ENCODE results near the gene SH2D3A. TPM values are rescaled to one million over a fixed set of nuclear protein-coding genes. Genes with fewer than 3 reads are reported as not detected.
A peak's percentile ranks its signal among the peaks of the same experiment; 100 is the strongest.

Gene SH2D3A
- total RNA-seq, 2 experiments from 2014 or later: 39.2 to 41.3 TPM

DNA sequence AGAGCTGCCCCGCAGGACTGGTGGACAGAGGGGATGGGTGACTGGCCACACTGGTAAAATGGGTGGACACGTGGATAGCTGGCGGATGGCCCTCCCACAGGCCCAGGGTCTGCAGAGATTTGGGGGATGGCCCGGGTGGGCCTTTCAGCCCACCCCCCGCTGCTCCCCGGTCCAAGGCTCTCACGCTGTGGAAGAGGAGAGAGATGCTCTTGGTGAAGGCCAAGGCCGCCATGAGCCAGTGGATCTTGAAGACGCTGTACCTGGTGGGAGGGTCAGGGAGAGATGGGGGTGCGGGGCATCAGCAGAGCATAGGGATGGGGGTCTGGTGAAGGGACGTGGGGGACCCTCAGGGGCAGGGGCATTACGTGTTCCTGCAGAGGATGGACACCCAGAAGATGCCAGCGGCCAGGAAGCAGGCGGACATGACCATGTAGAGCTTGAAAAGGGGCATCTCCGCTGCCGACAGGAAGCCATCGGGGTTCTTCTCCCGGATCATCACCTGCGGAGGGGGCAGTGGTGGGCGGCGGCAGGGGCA is 34.4 kb downstream of the SH2D3A start:
- intact Hi-C loops (cut with DNase I, micrococcal nuclease): no loop called here
- H3K36me3 Mint-ChIP-seq (ENCODE audit: low read depth): peaks cover 25% of the 10 kb centered on the region
- no peaks in the 10 kb centered on the region for H3K27me3 ChIP-seq (ENCODE audit: control insufficient read depth in 1 of 2, insufficient read depth in 2 of 2, low read length in 2 of 2)
- ATAC-seq (ENCODE audit: poor library complexity): no peak
- DNase-seq: no peak
- H3K27me3 Mint-ChIP-seq: no peaks in the 10 kb centered on the region
- H3K9me3 ChIP-seq (ENCODE audit: control insufficient read depth in 1 of 2, insufficient read depth in 1 of 2, low read length in 2 of 2): no peaks in the 10 kb centered on the region
- peaks cover 13% of the 10 kb centered on the region for H3K4me1 Mint-ChIP-seq (ENCODE audit: low read depth)
- peaks cover 33% of the 10 kb centered on the region for H3K36me3 ChIP-seq (ENCODE audit: insufficient read depth, low read length)
- peak overlapping the region; percentile 11 for H3K27ac Mint-ChIP-seq
- TF ChIP-seq, protein P1, sequence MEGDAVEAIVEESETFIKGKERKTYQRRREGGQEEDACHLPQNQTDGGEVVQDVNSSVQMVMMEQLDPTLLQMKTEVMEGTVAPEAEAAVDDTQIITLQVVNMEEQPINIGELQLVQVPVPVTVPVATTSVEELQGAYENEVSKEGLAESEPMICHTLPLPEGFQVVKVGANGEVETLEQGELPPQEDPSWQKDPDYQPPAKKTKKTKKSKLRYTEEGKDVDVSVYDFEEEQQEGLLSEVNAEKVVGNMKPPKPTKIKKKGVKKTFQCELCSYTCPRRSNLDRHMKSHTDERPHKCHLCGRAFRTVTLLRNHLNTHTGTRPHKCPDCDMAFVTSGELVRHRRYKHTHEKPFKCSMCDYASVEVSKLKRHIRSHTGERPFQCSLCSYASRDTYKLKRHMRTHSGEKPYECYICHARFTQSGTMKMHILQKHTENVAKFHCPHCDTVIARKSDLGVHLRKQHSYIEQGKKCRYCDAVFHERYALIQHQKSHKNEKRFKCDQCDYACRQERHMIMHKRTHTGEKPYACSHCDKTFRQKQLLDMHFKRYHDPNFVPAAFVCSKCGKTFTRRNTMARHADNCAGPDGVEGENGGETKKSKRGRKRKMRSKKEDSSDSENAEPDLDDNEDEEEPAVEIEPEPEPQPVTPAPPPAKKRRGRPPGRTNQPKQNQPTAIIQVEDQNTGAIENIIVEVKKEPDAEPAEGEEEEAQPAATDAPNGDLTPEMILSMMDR (IDR thresholded peaks at IDR 0.05): no peak
- CTCF ChIA-PET: interaction anchor here (1.2 kb wide), 1 partner anchor 99 kb away, joined by 3 read pairs; no protein-coding TSS in a partner anchor
- POLR2A ChIA-PET: no interaction called here
- no peak overlapping the region for H3K4me3 Mint-ChIP-seq
- H3K27ac ChIP-seq (ENCODE audit: low read depth in 1 of 2, low read length in 2 of 2): no peak overlapping the region
- no peak overlapping the region for H3K4me3 ChIP-seq (ENCODE audit: low read length)
- peaks cover 24% of the 10 kb centered on the region for H3K4me1 ChIP-seq (ENCODE audit: insufficient read depth, low read length)
- H3K9me3 Mint-ChIP-seq: no peaks in the 10 kb centered on the region

DNA sequence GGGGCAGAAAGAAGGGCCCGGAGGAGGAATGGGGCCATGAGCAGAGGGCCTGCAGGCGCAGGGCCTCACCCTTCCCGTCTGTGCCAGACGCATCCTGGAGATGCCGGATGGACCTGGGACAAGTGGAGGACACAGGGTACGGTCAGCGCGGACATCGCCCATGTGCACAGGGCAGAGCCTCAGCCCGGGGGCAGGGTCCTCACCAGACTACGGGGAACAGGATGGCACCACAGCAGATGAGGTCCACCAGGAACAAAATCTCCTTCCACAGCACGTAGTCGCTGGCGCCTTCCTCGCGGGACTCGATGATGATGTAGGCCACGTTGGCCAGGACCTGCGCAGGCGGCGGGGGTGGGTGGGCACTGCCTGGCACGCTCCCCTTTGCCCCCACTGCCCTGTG is 35.4 kb downstream of the SH2D3A start:
- Mint-ChIP-seq H3K4me1 (ENCODE audit: low read depth) (peaks cover 8% of the 10 kb centered on the region), H3K9me3 (no peaks in the 10 kb centered on the region), H3K36me3 (ENCODE audit: low read depth) (peaks cover 20% of the 10 kb centered on the region), H3K27ac (no peak overlapping the region), H3K27me3 (no peaks in the 10 kb centered on the region), H3K4me3 (no peak overlapping the region)
- Histone ChIP-seq H3K36me3 (ENCODE audit: insufficient read depth, low read length) (peaks cover 33% of the 10 kb centered on the region), H3K27me3 (ENCODE audit: control insufficient read depth in 1 of 2, insufficient read depth in 2 of 2, low read length in 2 of 2) (no peaks in the 10 kb centered on the region), H3K27ac (ENCODE audit: low read depth in 1 of 2, low read length in 2 of 2) (no peak overlapping the region), H3K4me3 (ENCODE audit: low read length) (no peak overlapping the region), H3K4me1 (ENCODE audit: insufficient read depth, low read length) (peaks cover 19% of the 10 kb centered on the region), H3K9me3 (ENCODE audit: control insufficient read depth in 1 of 2, insufficient read depth in 1 of 2, low read length in 2 of 2) (no peaks in the 10 kb centered on the region)
- POLR2A ChIA-PET: no interaction called here
- TF ChIP-seq, protein P1 (IDR thresholded peaks at IDR 0.05): no peak
- DNase-seq (no peak), ATAC-seq (ENCODE audit: poor library complexity) (no peak)
- intact Hi-C loops (cut with DNase I, micrococcal nuclease): no loop called here
- CTCF ChIA-PET: no interaction called here

DNA sequence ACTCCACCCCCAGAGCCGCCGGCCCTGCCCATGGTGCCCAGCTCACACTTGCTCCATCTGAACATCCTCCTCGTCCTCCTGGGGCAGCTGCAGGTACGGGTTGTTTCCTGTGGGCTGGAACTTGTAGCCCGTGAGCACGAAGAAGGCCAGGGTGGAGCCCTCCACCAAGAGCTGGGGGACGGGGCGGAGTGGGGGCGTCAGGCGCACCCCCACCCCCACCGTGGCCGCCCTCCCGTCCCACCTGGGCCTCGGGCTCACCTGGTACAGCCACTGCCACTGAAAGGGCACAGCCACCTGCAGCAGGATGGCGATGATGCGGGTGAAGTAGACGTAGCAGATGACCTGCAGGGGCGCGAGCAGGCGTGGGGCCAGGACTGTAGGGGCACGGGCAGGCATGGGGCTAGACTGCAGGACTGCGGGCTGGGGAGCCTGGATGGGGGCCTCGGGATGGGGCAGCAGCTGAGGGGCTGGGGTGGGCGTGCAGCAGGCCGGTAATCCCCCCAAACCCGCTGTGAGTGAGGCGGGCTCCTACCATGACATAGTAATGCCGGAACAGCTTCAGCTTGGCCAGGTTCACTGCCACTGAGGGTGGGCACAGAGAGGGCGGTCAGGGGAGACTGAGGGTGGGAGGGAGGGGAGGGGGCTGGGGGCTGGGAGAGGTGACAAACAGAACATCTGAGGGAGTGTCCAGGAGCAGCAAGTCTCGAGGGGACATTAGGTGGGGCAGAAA is 36.1 kb downstream of the SH2D3A start:
- H3K4me3 ChIP-seq (ENCODE audit: low read length): no peak overlapping the region
- ChIA-PET POLR2A (no interaction called here), CTCF (no interaction called here)
- peaks cover 3% of the 10 kb centered on the region for H3K4me1 Mint-ChIP-seq (ENCODE audit: low read depth)
- no peaks in the 10 kb centered on the region for H3K9me3 ChIP-seq (ENCODE audit: control insufficient read depth in 1 of 2, insufficient read depth in 1 of 2, low read length in 2 of 2)
- H3K36me3 ChIP-seq (ENCODE audit: insufficient read depth, low read length): peaks cover 33% of the 10 kb centered on the region
- no peak overlapping the region for H3K27ac Mint-ChIP-seq
- H3K27ac ChIP-seq (ENCODE audit: low read depth in 1 of 2, low read length in 2 of 2): no peak overlapping the region
- DNase-seq (no peak), ATAC-seq (ENCODE audit: poor library complexity) (no peak)
- no peak overlapping the region for H3K4me3 Mint-ChIP-seq
- no peaks in the 10 kb centered on the region for H3K27me3 Mint-ChIP-seq
- intact Hi-C loops (cut with DNase I, micrococcal nuclease): no loop called here
- peaks cover 11% of the 10 kb centered on the region for H3K4me1 ChIP-seq (ENCODE audit: insufficient read depth, low read length)
- TF ChIP-seq, protein P1 (IDR thresholded peaks at IDR 0.05): no peak
- H3K36me3 Mint-ChIP-seq (ENCODE audit: low read depth): peaks cover 16% of the 10 kb centered on the region
- no peaks in the 10 kb centered on the region for H3K9me3 Mint-ChIP-seq
- no peaks in the 10 kb centered on the region for H3K27me3 ChIP-seq (ENCODE audit: control insufficient read depth in 1 of 2, insufficient read depth in 2 of 2, low read length in 2 of 2)
